ENCODE data around the gene GABRR3.

The GABRR3 gene

DNA sequence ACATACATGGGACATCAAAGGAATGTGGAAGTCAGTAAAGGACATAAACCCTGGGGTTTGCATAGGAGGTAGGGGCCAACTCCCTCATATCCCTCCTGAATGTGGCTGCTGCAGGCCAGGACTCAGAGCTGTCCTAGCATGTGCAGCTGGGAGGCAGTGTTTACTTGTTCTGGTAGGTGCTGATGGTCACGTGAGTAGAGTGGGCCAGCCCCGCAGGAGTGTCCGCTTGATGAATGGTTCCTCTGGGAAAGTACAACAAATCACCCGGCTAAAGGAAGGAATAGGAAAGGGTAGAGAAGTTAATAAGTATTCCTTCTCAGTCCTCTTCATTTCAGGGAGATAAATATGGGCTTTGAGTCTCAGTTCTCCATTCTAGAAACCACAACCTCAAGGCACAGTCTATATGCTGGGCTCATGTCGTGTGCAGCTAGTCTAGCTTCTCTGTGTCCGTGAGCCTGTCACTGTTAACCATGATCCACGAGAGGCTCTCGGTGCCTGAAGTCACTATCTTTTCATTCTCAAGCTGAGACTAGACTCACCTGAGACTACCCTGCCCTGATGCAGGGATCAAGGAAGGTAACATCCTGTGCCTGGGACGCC is 80.8 kb downstream of the GABRR3 start:
- H3K4me3 ChIP-seq (replicated peaks; ENCODE audit: low read depth, low read length) = no peak overlapping the region
- TF ChIP-seq, protein P1, sequence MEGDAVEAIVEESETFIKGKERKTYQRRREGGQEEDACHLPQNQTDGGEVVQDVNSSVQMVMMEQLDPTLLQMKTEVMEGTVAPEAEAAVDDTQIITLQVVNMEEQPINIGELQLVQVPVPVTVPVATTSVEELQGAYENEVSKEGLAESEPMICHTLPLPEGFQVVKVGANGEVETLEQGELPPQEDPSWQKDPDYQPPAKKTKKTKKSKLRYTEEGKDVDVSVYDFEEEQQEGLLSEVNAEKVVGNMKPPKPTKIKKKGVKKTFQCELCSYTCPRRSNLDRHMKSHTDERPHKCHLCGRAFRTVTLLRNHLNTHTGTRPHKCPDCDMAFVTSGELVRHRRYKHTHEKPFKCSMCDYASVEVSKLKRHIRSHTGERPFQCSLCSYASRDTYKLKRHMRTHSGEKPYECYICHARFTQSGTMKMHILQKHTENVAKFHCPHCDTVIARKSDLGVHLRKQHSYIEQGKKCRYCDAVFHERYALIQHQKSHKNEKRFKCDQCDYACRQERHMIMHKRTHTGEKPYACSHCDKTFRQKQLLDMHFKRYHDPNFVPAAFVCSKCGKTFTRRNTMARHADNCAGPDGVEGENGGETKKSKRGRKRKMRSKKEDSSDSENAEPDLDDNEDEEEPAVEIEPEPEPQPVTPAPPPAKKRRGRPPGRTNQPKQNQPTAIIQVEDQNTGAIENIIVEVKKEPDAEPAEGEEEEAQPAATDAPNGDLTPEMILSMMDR (IDR thresholded peaks at IDR 0.05; ENCODE audit: low read depth, low read length, missing control alignments) = no peak
- no peak for DNase-seq (ENCODE audit: extremely low read depth, low read depth)

DNA sequence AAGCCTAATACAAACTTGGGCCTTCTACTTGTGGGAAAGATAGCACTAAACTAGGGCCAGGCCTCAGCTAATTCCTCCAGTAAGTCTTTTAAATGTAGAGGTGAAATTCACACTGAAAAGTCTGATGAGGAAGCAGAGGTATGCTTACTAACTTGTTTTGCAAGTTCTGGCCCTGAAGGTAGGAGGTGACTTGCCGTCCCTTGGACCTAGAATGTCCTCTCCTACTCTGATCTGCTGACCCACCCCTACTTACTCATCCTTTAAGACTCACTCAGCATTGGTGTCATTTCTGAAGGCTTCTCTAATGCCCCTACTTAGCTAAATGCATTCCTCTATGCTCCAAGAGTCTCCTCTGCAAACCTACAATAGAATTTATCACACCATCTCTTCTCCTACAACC is 82.2 kb downstream of the GABRR3 start:
- TF ChIP-seq, protein P1 (IDR thresholded peaks at IDR 0.05; ENCODE audit: low read depth, low read length, missing control alignments) = no peak
- DNase-seq (ENCODE audit: extremely low read depth, low read depth) = no peak
- H3K4me3 ChIP-seq (replicated peaks; ENCODE audit: low read depth, low read length) = no peak overlapping the region

DNA sequence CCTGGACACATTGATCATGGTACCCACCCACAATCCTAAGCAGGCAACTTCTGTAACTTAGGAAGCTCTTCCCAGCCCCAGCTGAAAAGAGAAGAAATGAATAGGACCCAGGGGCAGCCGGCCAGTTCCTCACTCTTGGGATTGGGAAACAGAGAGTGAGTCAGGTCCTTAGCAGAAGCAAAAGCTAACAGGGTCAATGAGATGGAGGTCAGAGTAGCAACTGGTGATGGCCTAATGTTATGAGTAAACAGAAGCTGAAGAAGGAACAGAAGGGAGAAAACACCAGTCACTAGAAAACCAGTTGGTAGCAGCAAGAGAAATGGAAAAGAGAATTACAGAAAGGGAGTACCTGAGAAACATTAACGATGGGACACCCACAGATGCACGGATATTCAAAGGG is 82.8 kb downstream of the GABRR3 start:
- no peak for DNase-seq (ENCODE audit: extremely low read depth, low read depth)
- TF ChIP-seq, protein P1 (IDR thresholded peaks at IDR 0.05; ENCODE audit: low read depth, low read length, missing control alignments) = no peak
- H3K4me3 ChIP-seq (replicated peaks; ENCODE audit: low read depth, low read length) = no peak overlapping the region

DNA sequence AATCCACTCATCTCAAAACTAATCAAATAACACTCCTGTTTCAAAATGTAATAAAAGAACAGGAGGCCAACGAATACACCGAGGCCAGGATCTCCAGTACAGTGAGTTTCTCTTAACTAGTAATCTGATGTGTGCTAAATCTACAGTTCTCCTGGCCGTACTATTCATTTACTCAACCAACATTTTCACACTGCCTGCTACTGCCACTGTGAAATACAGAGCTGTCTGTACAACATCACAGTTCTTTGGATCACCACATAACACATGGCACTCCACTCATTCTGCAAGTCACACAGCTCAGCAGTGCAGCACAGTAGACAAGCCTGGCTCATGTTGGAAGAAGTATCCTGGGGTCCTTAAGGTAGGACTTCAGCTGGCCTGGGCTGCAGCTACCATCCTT is 84.8 kb downstream of the GABRR3 start:
- no peak for DNase-seq (ENCODE audit: extremely low read depth, low read depth)
- H3K4me3 ChIP-seq (replicated peaks; ENCODE audit: low read depth, low read length) = no peak overlapping the region
- TF ChIP-seq, protein P1 (IDR thresholded peaks at IDR 0.05; ENCODE audit: low read depth, low read length, missing control alignments) = no peak

DNA sequence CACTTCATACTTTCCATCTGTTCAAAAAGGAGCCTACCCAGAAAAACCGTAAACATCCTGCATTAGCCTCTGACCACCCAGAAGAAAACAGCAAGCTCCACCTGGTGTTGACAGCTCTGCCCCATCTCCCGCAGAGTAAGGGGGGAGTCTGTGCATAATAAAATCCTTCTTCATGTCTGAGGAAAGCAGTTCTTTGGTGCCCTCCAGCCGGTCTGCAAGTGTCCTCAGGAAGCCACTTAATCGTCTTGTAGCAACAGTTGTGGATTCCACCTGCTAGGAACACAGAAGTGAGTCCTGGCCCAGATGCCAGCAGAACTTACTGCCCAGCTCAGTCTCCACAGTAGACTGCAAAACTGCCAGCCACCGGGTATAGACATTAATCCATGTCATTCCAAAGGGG is 85.4 kb downstream of the GABRR3 start:
- no peak for DNase-seq (ENCODE audit: extremely low read depth, low read depth)
- H3K4me3 ChIP-seq (replicated peaks; ENCODE audit: low read depth, low read length) = no peak overlapping the region
- TF ChIP-seq, protein P1 (IDR thresholded peaks at IDR 0.05; ENCODE audit: low read depth, low read length, missing control alignments) = no peak

DNA sequence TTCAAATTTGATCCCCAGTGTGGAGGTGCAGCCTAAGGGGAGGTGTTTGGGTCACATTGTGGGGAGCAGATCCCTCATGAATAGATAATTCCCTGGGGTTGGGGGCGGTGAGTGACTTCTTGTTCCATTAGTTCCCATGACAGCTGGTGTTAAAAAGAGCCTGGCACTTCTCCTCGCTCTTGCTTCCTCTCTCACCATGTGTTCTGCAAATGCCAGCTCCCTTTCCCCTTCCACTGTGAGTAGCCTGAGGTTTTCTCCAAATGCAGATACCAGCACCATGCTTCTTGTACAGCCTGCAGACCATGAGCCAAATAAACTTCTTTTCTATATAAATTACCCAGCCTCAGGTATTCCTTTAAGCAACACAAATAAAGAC is 86.0 kb downstream of the GABRR3 start:
- no peak for DNase-seq (ENCODE audit: extremely low read depth, low read depth)
- H3K4me3 ChIP-seq (replicated peaks; ENCODE audit: low read depth, low read length) = no peak overlapping the region
- TF ChIP-seq, protein P1 (IDR thresholded peaks at IDR 0.05; ENCODE audit: low read depth, low read length, missing control alignments) = no peak

Measured in HFF-Myc (cell line).